ENCODE measurements around the gene ATP5F1E. TPM values are rescaled to one million over a fixed set of nuclear protein-coding genes. Genes with fewer than 3 reads are reported as not detected.

ATP5F1E gene
- total RNA-seq, 4 donors from 2014 or later: 35.8 to 90.0 (median 38.6) TPM

- TF ChIP-seq, protein P1, sequence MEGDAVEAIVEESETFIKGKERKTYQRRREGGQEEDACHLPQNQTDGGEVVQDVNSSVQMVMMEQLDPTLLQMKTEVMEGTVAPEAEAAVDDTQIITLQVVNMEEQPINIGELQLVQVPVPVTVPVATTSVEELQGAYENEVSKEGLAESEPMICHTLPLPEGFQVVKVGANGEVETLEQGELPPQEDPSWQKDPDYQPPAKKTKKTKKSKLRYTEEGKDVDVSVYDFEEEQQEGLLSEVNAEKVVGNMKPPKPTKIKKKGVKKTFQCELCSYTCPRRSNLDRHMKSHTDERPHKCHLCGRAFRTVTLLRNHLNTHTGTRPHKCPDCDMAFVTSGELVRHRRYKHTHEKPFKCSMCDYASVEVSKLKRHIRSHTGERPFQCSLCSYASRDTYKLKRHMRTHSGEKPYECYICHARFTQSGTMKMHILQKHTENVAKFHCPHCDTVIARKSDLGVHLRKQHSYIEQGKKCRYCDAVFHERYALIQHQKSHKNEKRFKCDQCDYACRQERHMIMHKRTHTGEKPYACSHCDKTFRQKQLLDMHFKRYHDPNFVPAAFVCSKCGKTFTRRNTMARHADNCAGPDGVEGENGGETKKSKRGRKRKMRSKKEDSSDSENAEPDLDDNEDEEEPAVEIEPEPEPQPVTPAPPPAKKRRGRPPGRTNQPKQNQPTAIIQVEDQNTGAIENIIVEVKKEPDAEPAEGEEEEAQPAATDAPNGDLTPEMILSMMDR (IDR thresholded peaks at IDR 0.05; ENCODE audit: low read depth): no peak
Observed at GRCh38 chr20:58991715-58992114, 40.4 kb downstream of the ATP5F1E start.

DNA sequence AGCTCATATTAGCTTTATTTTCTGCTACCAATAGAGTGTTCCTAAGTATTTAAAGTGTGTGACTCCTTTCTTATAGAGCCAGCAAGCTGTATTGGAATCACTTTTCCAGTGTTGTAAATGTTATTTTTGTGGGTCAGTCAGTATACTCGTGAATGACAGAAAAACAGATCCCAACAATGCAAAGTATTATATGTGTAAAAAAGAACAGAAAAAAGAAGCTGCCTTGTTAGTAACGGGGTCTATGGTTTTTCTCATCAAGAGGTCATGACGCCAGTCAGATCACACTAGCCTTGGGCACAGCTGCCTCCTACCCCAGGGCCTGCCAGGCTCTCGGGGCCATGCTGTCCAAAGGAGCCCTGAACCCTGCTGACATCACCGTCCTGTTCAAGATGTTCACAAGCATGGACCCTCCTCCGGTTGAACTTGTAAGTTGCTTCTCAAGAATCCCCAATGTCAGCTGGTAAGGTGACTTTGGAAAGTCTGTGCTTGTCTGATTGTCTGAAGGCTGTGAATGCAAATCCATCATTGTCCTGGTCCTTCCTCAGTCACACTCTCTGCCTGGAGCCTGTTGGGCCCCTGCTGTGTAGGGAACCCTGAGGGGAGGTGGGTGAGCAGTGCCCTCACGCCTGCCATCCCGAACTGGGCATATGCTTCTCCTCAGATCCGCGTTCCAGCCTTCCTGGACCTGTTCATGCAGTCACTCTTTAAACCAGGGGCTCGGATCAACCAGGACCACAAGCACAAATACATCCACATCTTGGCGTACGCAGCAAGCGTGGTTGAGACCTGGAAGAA is 41.3 kb downstream of the ATP5F1E start:
- TF ChIP-seq, protein P1 (IDR thresholded peaks at IDR 0.05; ENCODE audit: low read depth): no peak

DNA sequence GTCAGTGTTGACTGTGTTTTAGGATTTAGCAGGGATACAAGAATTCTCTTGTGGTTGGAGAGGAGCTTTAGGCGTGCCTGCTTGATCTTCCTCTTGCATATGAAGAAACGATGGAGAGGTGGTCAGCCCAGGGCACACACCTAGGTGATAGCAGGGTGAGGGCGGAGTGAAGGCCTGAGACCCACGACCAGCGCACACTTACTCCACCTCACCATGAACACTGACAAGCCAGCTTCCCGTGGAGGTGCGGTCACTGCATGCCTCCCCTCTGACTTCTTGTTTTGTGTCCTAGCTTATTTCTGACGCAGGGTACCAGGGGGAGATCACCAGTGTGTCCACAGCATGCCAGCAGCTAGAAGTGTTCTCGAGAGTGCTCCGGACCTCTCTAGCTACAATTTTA is 42.9 kb downstream of the ATP5F1E start:
- TF ChIP-seq, protein P1 (IDR thresholded peaks at IDR 0.05; ENCODE audit: low read depth): no peak

GRCh38 chr20:58988565-58988882 is 43.6 kb downstream of the ATP5F1E start:
- TF ChIP-seq, protein P1 (IDR thresholded peaks at IDR 0.05; ENCODE audit: low read depth): no peak

GRCh38 chr20:58987790-58988564 is 44.2 kb downstream of the ATP5F1E start:
- TF ChIP-seq, protein P1 (IDR thresholded peaks at IDR 0.05; ENCODE audit: low read depth): no peak

DNA sequence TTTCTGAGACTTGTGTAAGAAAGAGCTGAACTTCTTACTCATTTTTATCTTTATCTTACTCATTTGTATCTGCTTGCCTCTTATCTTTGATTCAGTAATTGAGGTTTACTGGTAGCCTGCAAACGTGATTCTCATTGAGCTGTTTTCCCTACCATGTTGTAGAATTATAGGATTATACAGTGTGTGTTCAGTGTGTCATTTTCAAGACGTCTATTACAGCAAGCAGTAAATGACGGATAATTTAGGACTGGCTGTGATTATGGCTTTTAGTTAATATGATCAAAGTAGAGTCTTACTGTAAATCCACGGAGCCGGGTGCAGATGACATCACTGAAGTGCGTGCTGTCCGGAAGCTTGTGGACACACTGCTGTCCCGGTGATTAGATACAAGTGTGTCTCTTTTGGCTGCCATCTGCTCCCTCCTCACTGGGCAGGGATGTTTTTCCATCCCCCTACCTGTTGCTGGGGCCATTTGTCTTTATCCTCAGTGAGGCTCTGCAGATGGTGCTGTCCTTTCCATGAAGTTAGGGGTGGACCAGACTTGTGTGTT is 45.1 kb downstream of the ATP5F1E start:
- TF ChIP-seq, protein P1 (IDR thresholded peaks at IDR 0.05; ENCODE audit: low read depth): no peak

Measured in subcutaneous adipose tissue (tissue), 4 donors.